Measurements from ENCODE around the gene DGCR8. TPM values are rescaled to one million over a fixed set of nuclear protein-coding genes. Genes with fewer than 3 reads are reported as not detected.
A peak's percentile ranks its signal among the peaks of the same experiment; 100 is the strongest.
"Not testable (repeated sequence)": the region's sequence is repeated elsewhere in the genome, so short reads cannot be mapped to it uniquely, and the experiment has no call there.

Gene DGCR8
- polyA plus RNA-seq, 3 donors from 2014 or later, result 0.83 to 5.4 (median 1.4) TPM

- no peak for DNase-seq
- H3K4me3 Mint-ChIP-seq, result no peak overlapping the region
- H3K36me3 Mint-ChIP-seq, result peaks cover 0 to 9% (median 0%) of the 10 kb centered on the region in 3 donors
- H3K27me3 Mint-ChIP-seq (ENCODE audit: low read depth in 3 of 3), result peaks cover 0 to 2% (median 0%) of the 10 kb centered on the region in 3 donors
- H3K9me3 Mint-ChIP-seq, result no peaks in the 10 kb centered on the region
- peaks cover 12 to 15% of the 10 kb centered on the region in 2 donors for H3K4me1 Mint-ChIP-seq
- no peak overlapping the region for H3K27ac Mint-ChIP-seq
Measured at GRCh38 chr22:20065896-20066616, 14.0 kb upstream of the DGCR8 start.

GRCh38 chr22:20066617-20067383 is 13.2 kb upstream of the DGCR8 start:
- H3K36me3 Mint-ChIP-seq, result peaks cover 0 to 9% (median 0%) of the 10 kb centered on the region in 3 donors
- H3K4me1 Mint-ChIP-seq, result peaks cover 11 to 12% of the 10 kb centered on the region in 2 donors
- no peak for DNase-seq
- H3K27ac Mint-ChIP-seq, result peak overlapping the region in 3 of 6 donors; percentile 1 to 71 (median 13)
- no peak overlapping the region for H3K4me3 Mint-ChIP-seq
- no peaks in the 10 kb centered on the region for H3K9me3 Mint-ChIP-seq
- H3K27me3 Mint-ChIP-seq (ENCODE audit: low read depth in 3 of 3), result peaks cover 0 to 2% (median 0%) of the 10 kb centered on the region in 3 donors

- not testable (repeated sequence) for DNase-seq
Measured at GRCh38 chr22:20067384-20067682, 12.7 kb upstream of the DGCR8 start.

GRCh38 chr22:20068640-20069039 is 11.4 kb upstream of the DGCR8 start:
- Mint-ChIP-seq H3K4me1 (peaks cover 4 to 5% of the 10 kb centered on the region in 2 donors), H3K36me3 (peaks cover 0 to 4% (median 0%) of the 10 kb centered on the region in 3 donors), H3K27me3 (ENCODE audit: low read depth in 3 of 3) (peaks cover 0 to 2% (median 0%) of the 10 kb centered on the region in 3 donors), H3K4me3 (no peak overlapping the region), H3K27ac (no peak overlapping the region), H3K9me3 (no peaks in the 10 kb centered on the region)
- no peak for DNase-seq

More at GRCh38 chr22:20067384-20067682, 12.7 kb upstream of the DGCR8 start:
- H3K36me3 Mint-ChIP-seq; H3K9me3 Mint-ChIP-seq; H3K4me3 Mint-ChIP-seq; H3K27ac Mint-ChIP-seq; H3K27me3 Mint-ChIP-seq (ENCODE audit: low read depth in 3 of 3): not testable (repeated sequence)
- H3K4me1 Mint-ChIP-seq, result peaks cover 11 to 12% of the 10 kb centered on the region in 2 donors

GRCh38 chr22:20069331-20070042 is 10.6 kb upstream of the DGCR8 start:
- Mint-ChIP-seq H3K27ac (no peak overlapping the region), H3K4me1 (no peaks in the 10 kb centered on the region), H3K36me3 (peaks cover 0 to 4% (median 0%) of the 10 kb centered on the region in 3 donors), H3K4me3 (no peak overlapping the region), H3K9me3 (no peaks in the 10 kb centered on the region), H3K27me3 (ENCODE audit: low read depth in 3 of 3) (peaks cover 0 to 2% (median 0%) of the 10 kb centered on the region in 3 donors)
- DNase-seq, result no peak

GRCh38 chr22:20071524-20071972 is 8.5 kb upstream of the DGCR8 start:
- peaks cover 0 to 2% (median 0%) of the 10 kb centered on the region in 3 donors for H3K27me3 Mint-ChIP-seq (ENCODE audit: low read depth in 3 of 3)
- H3K9me3 Mint-ChIP-seq, result no peaks in the 10 kb centered on the region
- no peaks in the 10 kb centered on the region for H3K36me3 Mint-ChIP-seq
- H3K4me3 Mint-ChIP-seq, result no peak overlapping the region
- DNase-seq, result no peak
- H3K27ac Mint-ChIP-seq, result no peak overlapping the region
- H3K4me1 Mint-ChIP-seq, result no peaks in the 10 kb centered on the region

- peak overlapping the region in 2 of 6 donors; percentile 17 to 66 for H3K27ac Mint-ChIP-seq
Measured at GRCh38 chr22:20076627-20077172, 3.3 kb upstream of the DGCR8 start.

GRCh38 chr22:20080445-20080775 is 369 bp downstream of the DGCR8 start:
- H3K27ac Mint-ChIP-seq, result peak overlapping the region; percentile 72 to 89 (median 81)
- peaks cover 0 to 11% (median 7%) of the 10 kb centered on the region in 3 donors for H3K27me3 Mint-ChIP-seq (ENCODE audit: low read depth in 3 of 3)
- DNase-seq, result peak; percentile 72 to 74 (median 74)
- peaks cover 41 to 45% of the 10 kb centered on the region in 2 donors for H3K4me1 Mint-ChIP-seq
- H3K36me3 Mint-ChIP-seq, result peaks cover 0 to 2% (median 0%) of the 10 kb centered on the region in 3 donors
- peak overlapping the region; percentile 78 to 88 (median 84) for H3K4me3 Mint-ChIP-seq
- no peaks in the 10 kb centered on the region for H3K9me3 Mint-ChIP-seq

More at GRCh38 chr22:20076627-20077172, 3.3 kb upstream of the DGCR8 start:
- Mint-ChIP-seq H3K36me3 (no peaks in the 10 kb centered on the region), H3K9me3 (no peaks in the 10 kb centered on the region), H3K27me3 (ENCODE audit: low read depth in 3 of 3) (peaks cover 0 to 11% (median 6%) of the 10 kb centered on the region in 3 donors), H3K4me3 (peak overlapping the region in 4 of 5 donors; percentile 13 to 59 (median 36)), H3K4me1 (peaks cover 12 to 14% of the 10 kb centered on the region in 2 donors)
- DNase-seq, result no peak

GRCh38 chr22:20080776-20081654 is 974 bp downstream of the DGCR8 start:
- peak overlapping the region; percentile 72 to 89 (median 81) for H3K27ac Mint-ChIP-seq
- H3K4me1 Mint-ChIP-seq, result peaks cover 41 to 51% of the 10 kb centered on the region in 2 donors

GRCh38 chr22:20083157-20083890 is 3.3 kb downstream of the DGCR8 start:
- no peaks in the 10 kb centered on the region for H3K9me3 Mint-ChIP-seq
- peaks cover 6 to 21% (median 19%) of the 10 kb centered on the region in 3 donors for H3K36me3 Mint-ChIP-seq
- peak overlapping the region; percentile 7 to 57 (median 42) for H3K27ac Mint-ChIP-seq
- DNase-seq, result no peak
- peaks cover 6 to 14% (median 7%) of the 10 kb centered on the region in 3 donors for H3K27me3 Mint-ChIP-seq (ENCODE audit: low read depth in 3 of 3)
- peak overlapping the region in 4 of 5 donors; percentile 8 to 58 (median 28) for H3K4me3 Mint-ChIP-seq
- peaks cover 58 to 73% of the 10 kb centered on the region in 2 donors for H3K4me1 Mint-ChIP-seq

More at GRCh38 chr22:20080776-20081654, 974 bp downstream of the DGCR8 start:
- Mint-ChIP-seq H3K27me3 (ENCODE audit: low read depth in 3 of 3) (peaks cover 0 to 13% (median 7%) of the 10 kb centered on the region in 3 donors), H3K9me3 (no peaks in the 10 kb centered on the region), H3K36me3 (peaks cover 0 to 2% (median 2%) of the 10 kb centered on the region in 3 donors), H3K4me3 (peak overlapping the region; percentile 78 to 88 (median 84))
- DNase-seq, result peak in 1 of 3 donors; percentile 13

- no peak overlapping the region for H3K4me3 Mint-ChIP-seq
- H3K36me3 Mint-ChIP-seq, result peaks cover 6 to 25% (median 19%) of the 10 kb centered on the region in 3 donors
- peaks cover 58 to 79% of the 10 kb centered on the region in 2 donors for H3K4me1 Mint-ChIP-seq
- no peak for DNase-seq
- H3K9me3 Mint-ChIP-seq, result no peaks in the 10 kb centered on the region
- peaks cover 5 to 16% (median 6%) of the 10 kb centered on the region in 3 donors for H3K27me3 Mint-ChIP-seq (ENCODE audit: low read depth in 3 of 3)
- H3K27ac Mint-ChIP-seq, result peak overlapping the region in 3 of 6 donors; percentile 5 to 28 (median 7)
Measured at GRCh38 chr22:20083891-20084546, 4.0 kb downstream of the DGCR8 start.
